Fibroblast of lung (primary cell): ENCODE results near the gene IL36B.

Source experiments
- EZH2 ChIP-seq: IDR thresholded peaks from 2 replicates; pipeline ENCODE4 v1.5.1; 2012; ENCODE audit warnings: low read length, control low read depth, mild to moderate bottlenecking; ENCODE audit errors: missing control alignments
- TF ChIP-seq, protein P1 (sequence below), 2 donors: IDR thresholded peaks in 1 of 2; conservative IDR thresholded peaks in 1 of 2; 1 replicate in 1 of 2; 2 replicates in 1 of 2; pipeline ENCODE4 v1.5.1; 2011 to 2012; ENCODE audit warnings: low read length in 2 of 2, control low read depth in 1 of 2, inconsistent platforms in 1 of 2, low read depth in 1 of 2, mild to moderate bottlenecking in 1 of 2

DNA sequence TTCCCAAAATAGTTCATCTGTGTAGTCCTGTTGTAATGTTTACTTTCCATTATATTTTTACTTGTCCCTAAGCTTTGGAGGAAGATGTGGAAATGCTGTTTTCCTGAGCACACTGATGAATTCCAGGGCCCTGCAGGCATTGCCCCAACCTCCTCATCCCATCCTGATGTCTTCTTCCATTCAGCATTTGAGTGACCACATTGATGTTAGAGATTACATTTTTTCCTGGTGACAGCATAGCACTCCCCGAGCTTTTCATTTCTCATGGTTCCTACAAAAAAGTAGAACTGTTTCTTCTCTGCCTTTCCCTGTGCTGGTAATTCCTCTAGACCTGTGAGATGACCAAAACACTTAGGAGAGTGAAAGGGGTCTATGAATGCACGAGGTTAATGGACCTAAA, 42.6 kb downstream of the IL36B start:
- TF ChIP-seq EZH2 = no peak
- TF ChIP-seq, protein P1, sequence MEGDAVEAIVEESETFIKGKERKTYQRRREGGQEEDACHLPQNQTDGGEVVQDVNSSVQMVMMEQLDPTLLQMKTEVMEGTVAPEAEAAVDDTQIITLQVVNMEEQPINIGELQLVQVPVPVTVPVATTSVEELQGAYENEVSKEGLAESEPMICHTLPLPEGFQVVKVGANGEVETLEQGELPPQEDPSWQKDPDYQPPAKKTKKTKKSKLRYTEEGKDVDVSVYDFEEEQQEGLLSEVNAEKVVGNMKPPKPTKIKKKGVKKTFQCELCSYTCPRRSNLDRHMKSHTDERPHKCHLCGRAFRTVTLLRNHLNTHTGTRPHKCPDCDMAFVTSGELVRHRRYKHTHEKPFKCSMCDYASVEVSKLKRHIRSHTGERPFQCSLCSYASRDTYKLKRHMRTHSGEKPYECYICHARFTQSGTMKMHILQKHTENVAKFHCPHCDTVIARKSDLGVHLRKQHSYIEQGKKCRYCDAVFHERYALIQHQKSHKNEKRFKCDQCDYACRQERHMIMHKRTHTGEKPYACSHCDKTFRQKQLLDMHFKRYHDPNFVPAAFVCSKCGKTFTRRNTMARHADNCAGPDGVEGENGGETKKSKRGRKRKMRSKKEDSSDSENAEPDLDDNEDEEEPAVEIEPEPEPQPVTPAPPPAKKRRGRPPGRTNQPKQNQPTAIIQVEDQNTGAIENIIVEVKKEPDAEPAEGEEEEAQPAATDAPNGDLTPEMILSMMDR (conservative IDR thresholded peaks at IDR 0.05 in 1 of 2, IDR thresholded peaks at IDR 0.05 in 1 of 2; ENCODE audit: low read depth in 1 of 2, low read length in 2 of 2) = no peak
